ENCODE data around the gene NCS1.

NCS1 gene

GRCh38 chr9:130154816-130155215, 17.4 kb upstream of the NCS1 start:
- Histone ChIP-seq H3K79me2 (ENCODE audit: insufficient read depth, low read length) (no peaks in the 10 kb centered on the region), H3K36me3 (ENCODE audit: insufficient read depth, low read length) (no peaks in the 10 kb centered on the region), H2AFZ (ENCODE audit: low read length) (no peak overlapping the region), H3K4me1 (ENCODE audit: insufficient read depth, low read length, poor library complexity, severe bottlenecking) (no peaks in the 10 kb centered on the region), H3K4me2 (ENCODE audit: low read depth, low read length, poor library complexity, severe bottlenecking) (no peak overlapping the region), H3K9me3 (ENCODE audit: insufficient read depth, low read depth, low read length) (no peaks in the 10 kb centered on the region), H3K9ac (ENCODE audit: low read depth, low read length, poor library complexity, severe bottlenecking) (no peak overlapping the region), H3K9me2 (replicated peaks; ENCODE audit: low read depth, low read length) (no peaks in the 10 kb centered on the region), H3K27me3 (ENCODE audit: insufficient read depth, low read length, poor library complexity, severe bottlenecking) (no peaks in the 10 kb centered on the region), H3K4me3 (ENCODE audit: low read length, poor library complexity, severe bottlenecking) (no peak overlapping the region), H4K20me1 (ENCODE audit: insufficient read depth, low read length, poor library complexity, severe bottlenecking) (no peaks in the 10 kb centered on the region), H3F3A (ENCODE audit: low read depth) (no peaks in the 10 kb centered on the region)
- no peak for TF ChIP-seq CTCF (conservative IDR thresholded peaks at IDR 0.05; ENCODE audit: low read length)
- TF ChIP-seq EZH2phosphoT487 (IDR thresholded peaks at IDR 0.05; ENCODE audit: borderline replicate concordance), result no peak

DNA sequence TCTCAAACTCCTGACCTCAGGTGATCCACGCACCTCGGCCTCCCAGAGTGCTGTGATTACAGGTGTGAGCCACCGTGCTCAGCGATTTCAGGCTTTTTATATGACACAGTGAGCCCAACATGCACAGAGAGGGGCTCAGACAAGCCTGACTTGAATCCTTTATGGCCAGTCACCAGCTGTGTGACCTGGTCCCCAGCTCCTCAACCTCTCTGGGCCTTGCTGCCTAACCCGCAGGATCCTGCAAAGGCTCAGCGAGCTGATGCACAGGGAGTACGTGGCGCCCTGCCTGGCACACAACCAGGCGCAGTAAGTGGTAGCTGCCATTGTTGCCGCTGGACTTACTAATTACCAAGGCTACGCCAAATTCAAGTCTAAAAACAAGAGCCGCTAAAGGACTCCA, 16.6 kb upstream of the NCS1 start:
- Histone ChIP-seq H3K4me1 (ENCODE audit: insufficient read depth, low read length, poor library complexity, severe bottlenecking) (no peaks in the 10 kb centered on the region), H3K4me3 (ENCODE audit: low read length, poor library complexity, severe bottlenecking) (no peak overlapping the region), H3K79me2 (ENCODE audit: insufficient read depth, low read length) (no peaks in the 10 kb centered on the region), H3K36me3 (ENCODE audit: insufficient read depth, low read length) (no peaks in the 10 kb centered on the region), H3K9me3 (ENCODE audit: insufficient read depth, low read depth, low read length) (no peaks in the 10 kb centered on the region), H4K20me1 (ENCODE audit: insufficient read depth, low read length, poor library complexity, severe bottlenecking) (no peaks in the 10 kb centered on the region), H3F3A (ENCODE audit: low read depth) (no peaks in the 10 kb centered on the region), H3K27me3 (ENCODE audit: insufficient read depth, low read length, poor library complexity, severe bottlenecking) (no peaks in the 10 kb centered on the region), H2AFZ (ENCODE audit: low read length) (no peak overlapping the region), H3K4me2 (ENCODE audit: low read depth, low read length, poor library complexity, severe bottlenecking) (no peak overlapping the region), H3K9me2 (replicated peaks; ENCODE audit: low read depth, low read length) (no peaks in the 10 kb centered on the region), H3K9ac (ENCODE audit: low read depth, low read length, poor library complexity, severe bottlenecking) (no peak overlapping the region)
- TF ChIP-seq EZH2phosphoT487 (IDR thresholded peaks at IDR 0.05; ENCODE audit: borderline replicate concordance) (no peak), CTCF (conservative IDR thresholded peaks at IDR 0.05; ENCODE audit: low read length) (no peak)

DNA sequence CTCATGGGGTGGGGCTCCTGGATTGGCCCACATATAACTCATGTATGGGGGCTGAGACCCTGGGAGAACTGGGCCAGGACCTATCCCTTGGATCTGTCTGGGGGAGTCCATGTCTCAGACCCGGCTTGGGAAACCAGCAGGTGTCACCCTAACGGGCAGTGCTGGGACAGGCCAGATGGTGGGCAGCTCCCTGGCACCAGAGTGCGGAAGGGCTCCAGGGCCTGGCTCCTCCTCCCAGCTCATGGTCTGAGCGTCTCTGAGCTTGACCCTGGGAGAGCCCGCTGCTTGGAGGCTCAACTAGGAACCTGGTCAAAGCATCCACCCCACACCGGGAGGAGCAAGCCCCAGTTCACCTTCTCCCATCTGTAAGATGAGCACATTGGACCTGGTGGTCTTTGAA, 15.5 kb upstream of the NCS1 start:
- no peaks in the 10 kb centered on the region for H3K27me3 ChIP-seq (ENCODE audit: insufficient read depth, low read length, poor library complexity, severe bottlenecking)

GRCh38 chr9:130157079-130157478, 15.1 kb upstream of the NCS1 start:
- Histone ChIP-seq H3K27me3 (ENCODE audit: insufficient read depth, low read length, poor library complexity, severe bottlenecking) (no peaks in the 10 kb centered on the region), H3K79me2 (ENCODE audit: insufficient read depth, low read length) (no peaks in the 10 kb centered on the region), H3K4me3 (ENCODE audit: low read length, poor library complexity, severe bottlenecking) (no peak overlapping the region), H3K4me2 (ENCODE audit: low read depth, low read length, poor library complexity, severe bottlenecking) (no peak overlapping the region), H3K9ac (ENCODE audit: low read depth, low read length, poor library complexity, severe bottlenecking) (no peak overlapping the region), H2AFZ (ENCODE audit: low read length) (no peak overlapping the region), H3F3A (ENCODE audit: low read depth) (no peaks in the 10 kb centered on the region), H3K36me3 (ENCODE audit: insufficient read depth, low read length) (no peaks in the 10 kb centered on the region), H3K4me1 (ENCODE audit: insufficient read depth, low read length, poor library complexity, severe bottlenecking) (no peaks in the 10 kb centered on the region), H4K20me1 (ENCODE audit: insufficient read depth, low read length, poor library complexity, severe bottlenecking) (no peaks in the 10 kb centered on the region), H3K9me3 (ENCODE audit: insufficient read depth, low read depth, low read length) (no peaks in the 10 kb centered on the region), H3K9me2 (replicated peaks; ENCODE audit: low read depth, low read length) (no peaks in the 10 kb centered on the region)
- TF ChIP-seq EZH2phosphoT487 (IDR thresholded peaks at IDR 0.05; ENCODE audit: borderline replicate concordance), result no peak
- TF ChIP-seq CTCF (conservative IDR thresholded peaks at IDR 0.05; ENCODE audit: low read length), result no peak

More for the DNA sequence above, 15.5 kb upstream of the NCS1 start:
- no peaks in the 10 kb centered on the region for H3K9me3 ChIP-seq (ENCODE audit: insufficient read depth, low read depth, low read length)
- H2AFZ ChIP-seq (ENCODE audit: low read length), result no peak overlapping the region
- no peak overlapping the region for H3K4me2 ChIP-seq (ENCODE audit: low read depth, low read length, poor library complexity, severe bottlenecking)
- TF ChIP-seq EZH2phosphoT487 (IDR thresholded peaks at IDR 0.05; ENCODE audit: borderline replicate concordance), result no peak
- no peaks in the 10 kb centered on the region for H3K4me1 ChIP-seq (ENCODE audit: insufficient read depth, low read length, poor library complexity, severe bottlenecking)
- H3K79me2 ChIP-seq (ENCODE audit: insufficient read depth, low read length), result no peaks in the 10 kb centered on the region
- H3K9ac ChIP-seq (ENCODE audit: low read depth, low read length, poor library complexity, severe bottlenecking), result no peak overlapping the region
- no peaks in the 10 kb centered on the region for H3F3A ChIP-seq (ENCODE audit: low read depth)
- no peaks in the 10 kb centered on the region for H4K20me1 ChIP-seq (ENCODE audit: insufficient read depth, low read length, poor library complexity, severe bottlenecking)
- no peak overlapping the region for H3K4me3 ChIP-seq (ENCODE audit: low read length, poor library complexity, severe bottlenecking)
- H3K36me3 ChIP-seq (ENCODE audit: insufficient read depth, low read length), result no peaks in the 10 kb centered on the region
- no peaks in the 10 kb centered on the region for H3K9me2 ChIP-seq (replicated peaks; ENCODE audit: low read depth, low read length)

Measured in Loucy (cell line).